Nephron progenitor cell (in vitro differentiated cells): Measurements from ENCODE around the gene PDPR.

Experiments
- DNase-seq: peaks from one replicate; pipeline ENCODE4 v3.0.0; 2021
- H3K27ac Mint-ChIP-seq: 2 replicates; pipeline ENCODE4 v1.8.0; 2021; ENCODE audit warnings: mild to moderate bottlenecking, moderate library complexity, mixed read lengths
- H3K27me3 Mint-ChIP-seq: 2 replicates; pipeline ENCODE4 v1.8.0; 2021; ENCODE audit warnings: mild to moderate bottlenecking, low read depth, mixed read lengths; ENCODE audit not compliant: poor library complexity
- H3K36me3 Mint-ChIP-seq: 2 replicates; pipeline ENCODE4 v1.8.0; 2021; ENCODE audit warnings: low read depth, mixed read lengths
- H3K4me1 Mint-ChIP-seq: 2 replicates; pipeline ENCODE4 v1.8.0; 2021; ENCODE audit warnings: mixed read lengths
- H3K4me3 Mint-ChIP-seq: 2 replicates; pipeline ENCODE4 v1.8.0; 2021; ENCODE audit warnings: mild to moderate bottlenecking, moderate library complexity, mixed read lengths
- H3K9me3 Mint-ChIP-seq: 2 replicates; pipeline ENCODE4 v1.8.0; 2021; ENCODE audit warnings: mild to moderate bottlenecking, moderate library complexity, mixed read lengths
- TF ChIP-seq, protein P1 (sequence below): fragments of 200-600 bp; sonication (generic); IDR thresholded peaks from 2 replicates; pipeline ENCODE4 v1.5.0; 2021; ENCODE audit warnings: antibody characterized with exemption

PDPR gene

DNA sequence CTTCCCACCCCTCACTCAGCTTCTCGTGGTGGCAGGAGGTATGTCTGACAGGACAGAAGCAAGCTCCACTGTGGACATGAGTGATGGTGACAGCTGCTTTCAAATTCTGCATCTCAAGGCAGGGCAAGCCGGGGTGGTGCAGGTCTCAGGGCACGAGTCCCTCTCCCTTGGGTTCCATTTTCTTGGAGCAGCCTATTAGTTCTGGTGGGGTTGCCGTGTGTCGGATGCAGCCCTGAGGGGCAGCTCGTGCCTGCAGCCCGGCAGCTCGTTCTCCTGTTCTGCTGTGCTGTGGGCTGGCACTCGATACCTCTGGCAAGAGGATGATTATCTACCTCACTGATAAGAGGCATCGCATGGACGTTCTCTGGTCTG is 43.0 kb downstream of the PDPR start:
- H3K36me3 Mint-ChIP-seq: peaks cover 23% of the 10 kb centered on the region
- TF ChIP-seq, protein P1, sequence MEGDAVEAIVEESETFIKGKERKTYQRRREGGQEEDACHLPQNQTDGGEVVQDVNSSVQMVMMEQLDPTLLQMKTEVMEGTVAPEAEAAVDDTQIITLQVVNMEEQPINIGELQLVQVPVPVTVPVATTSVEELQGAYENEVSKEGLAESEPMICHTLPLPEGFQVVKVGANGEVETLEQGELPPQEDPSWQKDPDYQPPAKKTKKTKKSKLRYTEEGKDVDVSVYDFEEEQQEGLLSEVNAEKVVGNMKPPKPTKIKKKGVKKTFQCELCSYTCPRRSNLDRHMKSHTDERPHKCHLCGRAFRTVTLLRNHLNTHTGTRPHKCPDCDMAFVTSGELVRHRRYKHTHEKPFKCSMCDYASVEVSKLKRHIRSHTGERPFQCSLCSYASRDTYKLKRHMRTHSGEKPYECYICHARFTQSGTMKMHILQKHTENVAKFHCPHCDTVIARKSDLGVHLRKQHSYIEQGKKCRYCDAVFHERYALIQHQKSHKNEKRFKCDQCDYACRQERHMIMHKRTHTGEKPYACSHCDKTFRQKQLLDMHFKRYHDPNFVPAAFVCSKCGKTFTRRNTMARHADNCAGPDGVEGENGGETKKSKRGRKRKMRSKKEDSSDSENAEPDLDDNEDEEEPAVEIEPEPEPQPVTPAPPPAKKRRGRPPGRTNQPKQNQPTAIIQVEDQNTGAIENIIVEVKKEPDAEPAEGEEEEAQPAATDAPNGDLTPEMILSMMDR: no peak
- H3K27ac Mint-ChIP-seq: peak overlapping the region; percentile 47
- no peaks in the 10 kb centered on the region for H3K9me3 Mint-ChIP-seq
- H3K4me1 Mint-ChIP-seq: peaks cover 20% of the 10 kb centered on the region
- no peak overlapping the region for H3K4me3 Mint-ChIP-seq
- H3K27me3 Mint-ChIP-seq: no peaks in the 10 kb centered on the region
- DNase-seq: no peak

DNA sequence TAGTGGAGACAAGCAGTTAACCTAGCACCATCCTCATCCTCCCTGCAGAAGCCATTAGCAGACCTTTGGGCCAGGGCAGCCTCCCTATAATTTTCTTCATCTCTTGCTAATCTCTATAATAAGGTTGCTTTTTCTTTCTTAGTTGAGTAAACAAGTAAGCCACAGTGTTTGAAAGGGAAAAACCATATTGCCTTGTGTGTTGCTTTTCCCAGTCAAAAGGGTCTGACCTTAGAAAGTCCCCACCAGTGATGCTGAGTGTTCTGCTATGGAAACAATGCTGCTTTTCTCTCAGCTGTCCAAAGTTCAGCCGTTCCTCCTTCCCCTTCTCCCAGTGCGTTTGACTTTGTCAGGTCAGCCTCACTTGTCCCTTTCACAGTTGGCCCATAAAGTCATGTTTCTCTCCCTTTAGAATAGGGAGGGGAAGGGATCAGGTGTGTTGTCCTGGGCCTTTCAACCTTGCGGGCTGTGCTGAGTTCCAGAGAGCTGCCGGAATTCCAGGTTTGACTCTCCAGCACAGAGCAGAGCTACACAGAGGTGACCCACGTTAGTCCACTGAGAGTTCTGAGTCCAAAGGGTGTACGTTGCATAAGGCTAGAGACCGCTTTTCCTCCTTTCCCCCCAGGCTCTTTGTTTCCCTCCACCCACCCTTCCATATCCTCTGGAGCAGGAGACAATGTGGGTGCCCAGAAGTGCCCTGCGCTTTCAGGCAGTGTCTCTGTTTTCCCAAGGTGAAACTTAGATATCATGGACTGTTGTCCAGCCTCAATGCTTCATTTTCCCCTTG is 43.5 kb downstream of the PDPR start:
- Mint-ChIP-seq H3K27ac (peak overlapping the region; percentile 43), H3K9me3 (no peaks in the 10 kb centered on the region), H3K4me1 (peaks cover 24% of the 10 kb centered on the region), H3K27me3 (no peaks in the 10 kb centered on the region), H3K4me3 (no peak overlapping the region), H3K36me3 (peaks cover 23% of the 10 kb centered on the region)
- no peak for DNase-seq
- TF ChIP-seq, protein P1: no peak

- H3K4me3 Mint-ChIP-seq: no peak overlapping the region
Measured at GRCh38 chr16:70158261-70158939, 44.3 kb downstream of the PDPR start.

GRCh38 chr16:70159355-70160348 is 45.5 kb downstream of the PDPR start:
- Mint-ChIP-seq H3K4me1 (peaks cover 27% of the 10 kb centered on the region), H3K27ac (no peak overlapping the region), H3K27me3 (no peaks in the 10 kb centered on the region), H3K36me3 (peaks cover 9% of the 10 kb centered on the region), H3K9me3 (no peaks in the 10 kb centered on the region), H3K4me3 (no peak overlapping the region)
- no peak for DNase-seq
- TF ChIP-seq, protein P1: no peak

More at GRCh38 chr16:70158261-70158939, 44.3 kb downstream of the PDPR start:
- TF ChIP-seq, protein P1: no peak
- H3K9me3 Mint-ChIP-seq: no peaks in the 10 kb centered on the region
- no peaks in the 10 kb centered on the region for H3K27me3 Mint-ChIP-seq
- no peak overlapping the region for H3K27ac Mint-ChIP-seq
- peaks cover 17% of the 10 kb centered on the region for H3K36me3 Mint-ChIP-seq
- DNase-seq: no peak
- peaks cover 24% of the 10 kb centered on the region for H3K4me1 Mint-ChIP-seq

DNA sequence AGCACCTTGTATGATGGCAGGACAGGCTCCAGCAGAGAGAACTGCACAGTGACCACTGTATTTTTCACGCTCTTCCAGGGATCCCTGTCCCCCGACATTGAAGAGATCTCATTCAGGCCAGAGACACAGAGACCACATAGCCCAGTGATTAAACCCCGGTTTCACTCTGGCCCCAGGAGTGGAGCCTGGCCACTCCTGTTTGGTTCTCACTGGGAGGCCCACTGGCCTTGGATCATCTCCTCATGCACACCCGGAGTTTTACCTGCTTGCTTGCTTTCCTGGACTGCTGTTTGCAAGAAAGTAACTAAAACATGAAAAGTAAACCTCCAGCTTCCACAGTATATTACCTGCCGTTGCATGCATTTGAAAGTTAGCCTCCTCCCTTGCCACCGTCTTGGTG is 46.3 kb downstream of the PDPR start:
- peaks cover 9% of the 10 kb centered on the region for H3K36me3 Mint-ChIP-seq
- DNase-seq: no peak
- H3K27ac Mint-ChIP-seq: no peak overlapping the region
- H3K4me3 Mint-ChIP-seq: no peak overlapping the region
- no peaks in the 10 kb centered on the region for H3K9me3 Mint-ChIP-seq
- peaks cover 3% of the 10 kb centered on the region for H3K27me3 Mint-ChIP-seq
- TF ChIP-seq, protein P1: no peak
- peaks cover 33% of the 10 kb centered on the region for H3K4me1 Mint-ChIP-seq
